Measurements from ENCODE around the gene BRD3. TPM values are rescaled to one million over a fixed set of nuclear protein-coding genes. Genes with fewer than 3 reads are reported as not detected.
A peak's percentile ranks its signal among the peaks of the same experiment; 100 is the strongest.

Gene BRD3
- polyA plus RNA-seq, 1 donor from 2014 or later: 35.7 TPM

DNA sequence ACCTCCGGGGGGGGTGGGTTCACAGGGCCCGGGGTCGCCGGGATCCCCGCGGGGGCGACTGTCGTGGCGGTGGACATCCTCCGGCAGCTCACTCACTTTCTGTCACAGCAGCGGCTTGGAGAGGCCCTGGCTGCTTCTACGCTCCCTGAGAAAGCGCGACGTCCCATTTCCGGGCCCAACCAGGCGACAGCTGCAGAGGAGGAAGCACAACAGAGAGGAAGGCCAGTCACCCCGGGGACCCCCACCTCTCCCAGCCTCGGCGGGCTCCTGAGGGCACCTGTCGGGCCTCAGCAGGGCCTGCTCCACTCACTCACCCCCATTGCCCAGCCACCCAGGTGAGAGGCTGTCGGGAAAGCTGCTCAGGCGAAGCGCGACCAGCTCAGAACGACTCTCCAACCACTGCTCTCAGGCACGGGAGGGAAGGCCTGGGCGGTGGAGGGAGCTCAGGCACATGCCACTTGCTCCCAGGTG lies 14.4 kb downstream of the BRD3 start:
- Mint-ChIP-seq H3K36me3 (peaks cover 2% of the 10 kb centered on the region), H3K4me3 (no peak overlapping the region), H3K27me3 (no peaks in the 10 kb centered on the region), H3K9me3 (no peaks in the 10 kb centered on the region), H3K27ac (no peak overlapping the region), H3K4me1 (peaks cover 0 to 7% (median 7%) of the 10 kb centered on the region in 3 donors)

DNA sequence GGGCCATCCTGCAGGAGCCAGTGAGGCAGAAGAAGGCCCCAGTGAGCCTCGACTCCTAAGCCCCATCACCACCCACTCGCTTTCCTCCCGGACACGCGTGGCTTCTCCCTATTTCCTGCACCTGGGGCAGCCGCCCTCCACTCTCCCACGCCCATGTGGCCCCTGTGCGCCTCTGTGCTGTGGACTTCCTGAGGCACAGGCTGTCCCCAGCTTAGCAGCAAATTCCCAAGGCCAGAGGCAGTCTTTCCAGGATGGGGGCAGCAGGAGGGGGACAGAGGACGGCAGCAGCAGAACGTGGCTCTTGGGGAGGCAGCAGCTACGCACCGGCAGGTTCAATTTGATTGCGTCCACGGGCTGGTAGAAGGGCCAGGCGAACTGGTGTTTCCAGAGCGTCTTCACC lies 14.9 kb downstream of the BRD3 start:
- no peak overlapping the region for H3K27ac Mint-ChIP-seq
- H3K36me3 Mint-ChIP-seq: peaks cover 2% of the 10 kb centered on the region
- H3K4me1 Mint-ChIP-seq: peaks cover 0 to 7% (median 5%) of the 10 kb centered on the region in 3 donors
- H3K4me3 Mint-ChIP-seq: no peak overlapping the region
- no peaks in the 10 kb centered on the region for H3K27me3 Mint-ChIP-seq
- H3K9me3 Mint-ChIP-seq: no peaks in the 10 kb centered on the region

DNA sequence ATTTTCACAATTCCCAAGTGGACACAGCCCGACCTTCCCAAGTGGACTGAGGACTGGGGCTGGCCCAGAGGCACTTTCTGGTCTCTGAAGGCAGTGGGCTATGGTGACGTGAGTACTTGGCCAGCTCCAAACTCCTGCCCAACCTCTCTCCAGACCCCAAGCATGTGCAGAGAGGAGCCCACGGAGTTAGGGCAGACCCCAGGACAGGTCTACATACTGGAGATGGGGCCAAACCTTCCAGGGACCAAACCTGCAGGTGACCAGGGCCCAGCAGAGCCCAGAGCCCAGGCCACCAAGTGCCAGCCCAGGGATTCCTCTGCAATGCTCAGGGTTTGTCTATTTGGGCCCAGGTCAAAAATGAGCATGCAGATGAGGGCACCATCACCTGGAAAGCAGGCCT lies 15.3 kb downstream of the BRD3 start:
- Mint-ChIP-seq H3K27ac (no peak overlapping the region), H3K4me1 (peaks cover 0 to 7% (median 5%) of the 10 kb centered on the region in 3 donors), H3K27me3 (no peaks in the 10 kb centered on the region), H3K9me3 (no peaks in the 10 kb centered on the region), H3K4me3 (no peak overlapping the region), H3K36me3 (peaks cover 2% of the 10 kb centered on the region)

DNA sequence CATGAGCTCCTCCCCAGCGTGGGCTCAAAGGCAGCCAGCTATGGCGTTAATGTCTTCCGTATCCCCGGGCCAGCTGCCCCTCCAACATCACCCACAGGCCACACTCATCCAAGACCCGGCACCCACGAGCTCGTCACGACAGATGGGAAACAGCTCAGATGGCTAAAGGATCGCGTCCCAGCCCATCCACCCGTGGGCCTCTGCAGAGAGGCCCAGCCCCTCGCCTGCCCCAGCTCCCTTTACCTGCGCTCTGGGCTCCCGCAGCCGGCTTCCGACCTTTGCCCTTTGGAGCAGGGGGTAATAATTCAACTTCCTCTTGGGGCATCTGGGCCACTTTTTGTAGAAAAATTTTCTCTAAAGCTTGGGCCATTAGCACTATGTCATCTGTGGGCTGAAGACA lies 16.5 kb downstream of the BRD3 start:
- Mint-ChIP-seq H3K4me1 (peaks cover 0 to 2% (median 2%) of the 10 kb centered on the region in 3 donors), H3K27me3 (no peaks in the 10 kb centered on the region), H3K27ac (no peak overlapping the region), H3K36me3 (no peaks in the 10 kb centered on the region), H3K4me3 (no peak overlapping the region), H3K9me3 (no peaks in the 10 kb centered on the region)

DNA sequence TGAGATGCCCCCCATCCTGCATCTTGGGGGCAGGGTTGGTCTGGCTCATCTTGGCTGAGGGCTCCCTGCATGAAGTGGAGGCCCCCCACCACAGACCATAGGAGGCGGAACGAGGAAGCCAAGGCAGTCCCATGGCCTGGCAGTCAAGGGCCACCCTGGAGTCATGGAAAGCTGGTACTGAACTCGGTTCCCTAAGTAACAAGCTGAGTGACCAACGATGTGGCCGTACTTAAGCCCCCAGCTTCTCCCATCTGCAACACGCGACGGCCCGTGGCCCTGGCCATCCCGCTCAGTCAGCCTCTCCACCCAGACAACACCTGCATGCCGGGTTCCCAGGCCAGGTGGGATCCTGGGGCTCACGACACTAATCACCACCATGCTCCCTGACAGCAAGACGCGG lies 17.1 kb downstream of the BRD3 start:
- Mint-ChIP-seq H3K4me3 (no peak overlapping the region), H3K27ac (no peak overlapping the region), H3K9me3 (no peaks in the 10 kb centered on the region), H3K27me3 (no peaks in the 10 kb centered on the region), H3K36me3 (no peaks in the 10 kb centered on the region), H3K4me1 (peaks cover 0 to 2% (median 0%) of the 10 kb centered on the region in 3 donors)

DNA sequence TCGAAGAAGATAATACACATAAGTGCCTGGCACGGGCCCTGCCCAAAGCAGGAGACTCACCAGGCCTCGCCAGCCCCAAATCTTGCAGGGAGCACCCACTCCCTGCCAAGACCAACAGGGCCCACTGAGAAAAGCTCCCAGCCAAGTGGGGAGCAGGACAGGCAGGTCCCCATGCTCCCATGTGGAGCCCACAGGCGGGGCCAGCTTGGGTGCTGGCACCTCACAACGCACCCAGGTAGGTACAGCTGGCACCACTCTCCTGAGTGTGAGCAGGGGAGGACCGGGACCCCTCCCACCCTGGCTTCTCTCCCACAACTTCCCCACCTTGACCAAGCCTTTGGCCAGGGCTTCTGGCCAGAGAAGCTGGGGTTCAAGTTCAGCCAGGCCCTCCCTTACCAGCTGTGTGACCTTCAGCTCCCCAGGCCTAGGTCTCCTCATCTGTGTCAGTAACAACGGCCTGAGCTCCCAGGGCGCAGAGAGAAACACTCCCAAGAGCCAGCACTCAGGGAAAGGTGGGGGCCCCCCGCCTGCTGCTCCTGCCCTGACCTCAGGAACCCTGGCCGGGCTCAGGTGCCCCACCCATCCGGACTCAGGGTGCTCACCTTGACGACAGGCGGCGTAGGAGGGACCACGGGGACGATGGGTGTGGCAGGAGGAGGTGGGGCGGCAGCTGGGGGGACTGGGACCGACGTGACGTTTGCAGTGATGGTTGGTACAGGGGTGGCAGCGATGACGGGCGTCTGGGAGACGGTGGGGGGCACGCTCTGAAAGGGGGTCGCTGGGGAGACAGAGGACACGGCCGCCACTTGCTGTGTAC lies 17.8 kb downstream of the BRD3 start:
- no peak overlapping the region for H3K4me3 Mint-ChIP-seq
- H3K4me1 Mint-ChIP-seq: peaks cover 0 to 2% (median 0%) of the 10 kb centered on the region in 3 donors
- no peaks in the 10 kb centered on the region for H3K9me3 Mint-ChIP-seq
- H3K27ac Mint-ChIP-seq: no peak overlapping the region
- H3K27me3 Mint-ChIP-seq: no peaks in the 10 kb centered on the region
- H3K36me3 Mint-ChIP-seq: no peaks in the 10 kb centered on the region

DNA sequence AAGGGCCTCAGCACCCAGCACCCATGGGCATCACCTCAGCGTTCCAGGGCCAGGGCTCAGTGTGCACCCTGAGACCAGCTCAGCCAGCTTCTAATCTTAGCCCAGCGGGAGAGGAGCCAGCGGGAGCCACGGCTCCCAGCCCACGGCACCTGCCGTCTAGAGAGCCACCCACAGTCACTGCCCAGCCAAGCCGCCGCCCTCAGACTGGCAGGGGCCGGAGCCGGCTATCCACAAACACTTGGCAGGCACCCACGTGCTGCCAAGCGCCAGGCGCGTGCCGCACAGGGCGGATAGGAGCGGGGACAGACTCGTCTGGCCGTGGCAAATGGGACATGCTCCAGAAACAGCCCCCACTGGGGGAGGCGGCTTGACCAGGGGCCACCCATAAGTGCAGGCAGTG lies 18.6 kb downstream of the BRD3 start:
- H3K27me3 Mint-ChIP-seq: no peaks in the 10 kb centered on the region
- no peak overlapping the region for H3K4me3 Mint-ChIP-seq
- H3K36me3 Mint-ChIP-seq: no peaks in the 10 kb centered on the region
- peaks cover 0 to 2% (median 0%) of the 10 kb centered on the region in 3 donors for H3K4me1 Mint-ChIP-seq
- H3K9me3 Mint-ChIP-seq: no peaks in the 10 kb centered on the region
- H3K27ac Mint-ChIP-seq: no peak overlapping the region

DNA sequence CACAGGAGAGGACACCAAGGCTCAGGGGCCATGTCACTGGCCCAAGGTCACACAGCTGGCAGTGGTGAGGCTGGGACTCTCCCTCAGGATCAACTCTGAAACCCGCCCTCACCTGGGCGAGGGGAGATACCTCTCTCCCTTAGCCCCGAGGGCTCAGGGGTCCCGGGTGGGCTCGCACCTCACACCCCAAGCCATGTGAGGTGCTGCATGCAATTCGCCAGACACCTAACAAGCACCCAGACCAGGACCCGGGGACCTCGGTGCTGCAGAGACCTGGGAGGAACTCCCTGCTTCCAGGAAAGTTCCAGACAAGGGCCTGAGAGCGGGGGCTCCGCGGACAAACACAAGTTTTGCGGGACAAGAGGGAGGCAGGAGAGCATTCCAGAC lies 19.3 kb downstream of the BRD3 start:
- peaks cover 0 to 2% (median 0%) of the 10 kb centered on the region in 3 donors for H3K4me1 Mint-ChIP-seq
- H3K4me3 Mint-ChIP-seq: no peak overlapping the region
- H3K9me3 Mint-ChIP-seq: no peaks in the 10 kb centered on the region
- no peaks in the 10 kb centered on the region for H3K36me3 Mint-ChIP-seq
- no peaks in the 10 kb centered on the region for H3K27me3 Mint-ChIP-seq
- no peak overlapping the region for H3K27ac Mint-ChIP-seq

DNA sequence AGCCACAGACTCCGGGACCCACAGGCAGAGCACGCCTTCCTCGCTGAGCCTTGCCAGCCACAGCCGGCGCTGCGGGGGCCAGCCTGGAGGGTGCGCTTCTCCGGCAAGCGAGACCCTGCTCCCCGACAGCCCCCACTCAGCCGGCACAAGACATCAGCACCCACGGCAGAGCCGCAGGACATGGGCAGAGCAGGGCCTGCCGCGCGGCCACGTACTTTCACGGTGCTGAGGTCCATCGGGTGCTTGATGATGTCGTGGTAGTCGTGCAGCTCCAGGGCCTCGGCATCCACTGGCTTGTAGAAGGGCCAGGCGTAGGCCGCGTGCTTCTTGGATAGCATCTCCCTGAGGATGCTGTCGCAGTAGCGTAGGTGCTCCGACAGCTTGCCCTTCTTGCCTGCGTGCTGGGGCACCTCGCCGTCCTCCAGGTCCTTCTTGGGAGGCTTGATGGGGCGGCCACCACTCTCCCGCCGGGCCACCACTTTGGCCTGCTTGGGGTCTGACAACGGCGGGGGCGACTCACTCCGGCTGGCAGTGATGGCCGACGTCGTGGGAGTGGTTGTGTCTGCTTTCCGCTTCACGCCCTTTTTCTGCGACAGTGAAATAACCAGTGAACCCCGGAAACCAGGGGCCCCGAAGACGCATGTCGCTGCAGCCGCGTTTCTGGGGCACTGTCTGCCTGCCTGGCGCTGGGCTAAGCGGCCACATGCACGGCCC lies 19.8 kb downstream of the BRD3 start:
- Mint-ChIP-seq H3K36me3 (no peaks in the 10 kb centered on the region), H3K9me3 (no peaks in the 10 kb centered on the region), H3K27ac (no peak overlapping the region)

DNA sequence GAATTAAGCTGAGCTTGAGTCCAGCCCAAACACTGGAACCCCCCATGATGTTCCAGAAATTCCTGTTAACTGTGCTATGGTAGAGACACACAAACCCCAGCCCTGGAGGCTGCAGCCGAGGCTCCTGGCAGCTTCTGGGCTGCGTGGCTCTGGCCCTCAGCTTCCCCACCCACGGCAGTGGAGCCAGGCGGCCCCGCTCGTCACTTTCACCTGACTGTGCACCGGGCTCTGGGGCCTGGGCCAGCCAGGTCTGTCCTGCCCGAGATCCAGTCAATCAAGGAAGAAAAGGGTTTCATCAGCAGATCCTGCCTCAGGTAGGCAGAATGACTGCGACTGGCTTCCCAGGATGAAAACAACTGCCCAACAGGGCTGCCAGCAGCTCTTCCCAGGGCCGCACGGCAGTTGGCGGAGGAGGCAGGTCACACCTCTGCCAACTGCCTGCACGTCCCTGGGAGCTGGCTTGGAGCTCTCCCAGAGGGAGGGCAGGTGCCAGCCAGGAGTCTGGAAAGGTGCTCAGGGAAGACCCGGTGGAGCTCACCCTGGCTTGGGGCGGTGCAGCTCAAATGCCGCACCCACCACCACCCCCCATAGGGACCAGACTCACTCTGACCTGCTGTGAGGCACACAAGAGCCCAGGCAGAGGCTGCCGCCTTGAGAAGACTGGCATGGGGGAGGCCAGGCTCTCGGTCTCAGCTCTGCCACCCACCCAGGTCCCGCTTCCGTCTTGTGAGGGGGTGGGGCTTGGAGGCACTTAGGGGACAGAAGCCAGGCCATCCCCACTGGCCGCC lies 20.7 kb downstream of the BRD3 start:
- H3K27me3 Mint-ChIP-seq: no peaks in the 10 kb centered on the region
- H3K4me1 Mint-ChIP-seq: peaks cover 0 to 2% (median 0%) of the 10 kb centered on the region in 3 donors
- H3K36me3 Mint-ChIP-seq: no peaks in the 10 kb centered on the region
- no peak overlapping the region for H3K27ac Mint-ChIP-seq
- no peak overlapping the region for H3K4me3 Mint-ChIP-seq
- H3K9me3 Mint-ChIP-seq: no peaks in the 10 kb centered on the region

More for the DNA sequence above, 19.8 kb downstream of the BRD3 start:
- Mint-ChIP-seq H3K4me1 (peaks cover 0 to 2% (median 0%) of the 10 kb centered on the region in 3 donors), H3K27me3 (no peaks in the 10 kb centered on the region), H3K4me3 (no peak overlapping the region)

DNA sequence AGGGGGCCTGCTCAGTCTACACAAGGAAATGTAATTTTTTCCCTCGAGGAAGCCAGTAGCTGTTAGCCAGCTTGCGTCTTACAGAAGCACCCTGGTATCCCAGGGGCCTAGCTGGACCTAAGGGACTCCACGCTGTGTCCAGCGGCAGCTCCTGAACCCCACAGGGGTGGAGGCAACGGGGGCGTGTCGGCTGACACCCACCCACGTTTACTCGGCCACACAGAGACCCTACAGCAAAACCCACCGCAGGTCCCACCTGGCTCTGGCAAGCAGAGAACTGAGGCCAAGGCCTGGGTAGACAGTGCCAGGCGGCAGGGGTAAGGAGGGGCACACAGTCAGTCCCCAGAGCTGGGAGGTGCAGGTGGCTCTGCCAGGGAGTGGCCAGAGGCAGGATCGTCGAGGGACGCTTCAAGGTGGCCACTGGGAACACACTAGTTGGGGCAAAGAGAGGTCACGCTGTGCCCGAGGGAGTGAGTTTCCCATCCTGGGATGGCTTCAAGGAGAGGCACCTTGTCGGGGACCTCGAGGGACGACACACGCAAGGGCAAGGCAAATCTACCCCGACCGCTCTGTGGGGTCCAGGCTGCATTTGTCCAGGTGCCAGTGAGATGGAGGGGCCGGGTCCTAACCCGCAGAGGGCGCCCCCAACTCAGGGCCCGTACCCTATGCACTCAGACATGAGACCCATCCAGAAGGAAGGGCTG lies 21.8 kb downstream of the BRD3 start:
- no peaks in the 10 kb centered on the region for H3K9me3 Mint-ChIP-seq
- no peaks in the 10 kb centered on the region for H3K27me3 Mint-ChIP-seq
- H3K4me3 Mint-ChIP-seq: no peak overlapping the region
- H3K27ac Mint-ChIP-seq: no peak overlapping the region
- H3K4me1 Mint-ChIP-seq: peaks cover 0 to under 1% (median 0%) of the 10 kb centered on the region in 3 donors
- H3K36me3 Mint-ChIP-seq: no peaks in the 10 kb centered on the region

DNA sequence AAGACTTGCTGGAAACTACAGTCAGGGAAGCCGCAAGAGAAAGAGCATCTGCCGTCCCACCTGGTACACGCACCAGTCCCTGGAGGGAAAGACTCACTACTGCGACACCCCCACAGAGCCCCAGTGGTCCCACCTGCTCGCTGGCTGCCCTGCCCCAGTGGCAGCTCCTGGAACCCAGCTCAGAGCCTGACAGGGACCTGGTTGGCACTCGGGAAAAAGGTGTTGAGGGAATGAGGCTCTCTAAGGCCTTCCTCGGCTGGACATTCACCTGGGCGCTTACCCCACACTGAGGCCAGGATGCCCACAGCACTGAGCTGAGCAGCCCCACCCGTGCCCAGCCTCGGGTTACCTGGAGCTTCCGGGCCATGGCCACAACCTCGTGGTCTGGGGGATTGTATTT lies 22.9 kb downstream of the BRD3 start:
- no peak overlapping the region for H3K4me3 Mint-ChIP-seq
- H3K27ac Mint-ChIP-seq: no peak overlapping the region
- H3K9me3 Mint-ChIP-seq: peaks cover 0 to under 1% (median 0%) of the 10 kb centered on the region in 3 donors
- H3K36me3 Mint-ChIP-seq: no peaks in the 10 kb centered on the region
- H3K27me3 Mint-ChIP-seq: no peaks in the 10 kb centered on the region
- no peaks in the 10 kb centered on the region for H3K4me1 Mint-ChIP-seq

DNA sequence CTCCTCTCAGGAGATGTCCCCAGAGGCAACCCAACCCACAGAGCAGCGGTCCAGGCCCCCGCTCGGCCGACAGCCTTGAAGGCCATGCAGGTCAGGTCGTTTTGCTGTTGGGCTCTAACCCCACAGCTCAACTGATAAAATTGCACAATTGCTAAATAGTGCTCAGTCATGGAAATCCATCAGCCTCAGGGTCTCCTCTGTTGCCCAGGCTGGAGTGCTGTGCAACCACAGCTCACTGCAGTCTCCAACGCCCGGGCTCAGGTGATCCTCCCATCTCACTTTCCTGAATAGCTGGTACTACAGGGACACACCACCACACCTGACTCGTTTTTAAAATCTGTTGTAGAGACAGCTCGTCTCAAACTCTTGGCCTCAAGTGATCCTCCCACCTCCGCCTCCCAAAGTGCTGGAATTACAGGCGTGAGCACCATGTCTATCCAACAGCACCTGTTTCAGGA lies 24.3 kb downstream of the BRD3 start:
- Mint-ChIP-seq H3K27me3 (no peaks in the 10 kb centered on the region), H3K36me3 (peaks cover 6% of the 10 kb centered on the region)

DNA sequence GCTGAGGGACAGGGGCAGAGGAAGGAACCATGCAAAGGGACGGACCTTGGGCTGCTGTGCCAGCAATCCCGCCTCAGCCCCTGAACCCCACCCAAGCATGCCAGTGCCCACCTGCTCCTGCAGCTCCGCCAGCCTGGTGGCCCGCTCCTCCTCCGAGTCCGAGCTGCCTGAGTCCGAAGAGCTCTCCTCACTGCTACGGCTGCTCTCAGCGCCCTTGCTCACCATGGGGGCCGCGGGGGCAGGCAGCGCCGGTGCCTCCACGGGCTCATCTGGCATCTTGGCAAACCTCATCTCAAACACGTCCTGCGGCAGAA lies 26.2 kb downstream of the BRD3 start:
- no peak overlapping the region for H3K27ac Mint-ChIP-seq
- no peaks in the 10 kb centered on the region for H3K4me1 Mint-ChIP-seq
- no peak overlapping the region for H3K4me3 Mint-ChIP-seq
- peaks cover 6% of the 10 kb centered on the region for H3K36me3 Mint-ChIP-seq
- H3K27me3 Mint-ChIP-seq: no peaks in the 10 kb centered on the region
- H3K9me3 Mint-ChIP-seq: peaks cover 0 to 9% (median 5%) of the 10 kb centered on the region in 3 donors

More for the DNA sequence above, 24.3 kb downstream of the BRD3 start:
- no peak overlapping the region for H3K4me3 Mint-ChIP-seq
- peaks cover 0 to 9% (median 5%) of the 10 kb centered on the region in 3 donors for H3K9me3 Mint-ChIP-seq
- H3K4me1 Mint-ChIP-seq: no peaks in the 10 kb centered on the region
- H3K27ac Mint-ChIP-seq: peak overlapping the region in 1 of 3 donors; percentile 16

All from IgD-negative memory B cell (primary cell).